ENCODE results near the gene SPATA16. TPM values are rescaled to one million over a fixed set of nuclear protein-coding genes. Genes with fewer than 3 reads are reported as not detected.

SPATA16 gene
- polyA plus RNA-seq, 1 donor from 2014 or later = not detected

GRCh38 chr3:172869784-172870518, 271.1 kb downstream of the SPATA16 start:
- no peaks in the 10 kb centered on the region for H3K27me3 ChIP-seq (ENCODE audit: insufficient read depth, low read depth, low read length)
- no peaks in the 10 kb centered on the region for H3K9me2 ChIP-seq (ENCODE audit: insufficient read depth, low read length)
- no peak for TF ChIP-seq MXI1 (conservative IDR thresholded peaks at IDR 0.05; ENCODE audit: poor library complexity, severe bottlenecking)
- no peak for TF ChIP-seq SMC3 (conservative IDR thresholded peaks at IDR 0.05; ENCODE audit: poor library complexity)
- no peak for TF ChIP-seq RAD21 (conservative IDR thresholded peaks at IDR 0.05)
- no peak for TF ChIP-seq EP300 (conservative IDR thresholded peaks at IDR 0.05; ENCODE audit: poor library complexity, severe bottlenecking)
- TF ChIP-seq EZH2 (IDR thresholded peaks at IDR 0.05; ENCODE audit: borderline replicate concordance, insufficient read depth, low read length, poor library complexity, severe bottlenecking) = no peak
- TF ChIP-seq CTCF (IDR thresholded peaks at IDR 0.05; ENCODE audit: poor library complexity, severe bottlenecking) = no peak
- TF ChIP-seq REST (IDR thresholded peaks at IDR 0.05; ENCODE audit: borderline replicate concordance) = no peak
- TF ChIP-seq TAF1 (IDR thresholded peaks at IDR 0.05; ENCODE audit: low read depth) = no peak
- TF ChIP-seq POLR2AphosphoS5 (IDR thresholded peaks at IDR 0.05) = no peak
- H3K9ac ChIP-seq (ENCODE audit: low read length) = no peak overlapping the region
- no peaks in the 10 kb centered on the region for H3K36me3 ChIP-seq (ENCODE audit: insufficient read depth, low read length)
- no peaks in the 10 kb centered on the region for H3K9me3 ChIP-seq (ENCODE audit: low read length)
- H3F3A ChIP-seq (ENCODE audit: insufficient read depth, low read length, poor library complexity, severe bottlenecking) = no peaks in the 10 kb centered on the region
- no peak overlapping the region for H2AFZ ChIP-seq (ENCODE audit: low read depth, low read length)
- no peak overlapping the region for H3K4me3 ChIP-seq (ENCODE audit: low read length)
- H3K79me2 ChIP-seq (replicated peaks; ENCODE audit: insufficient read depth, low read length) = no peaks in the 10 kb centered on the region
- no peak overlapping the region for H3K4me2 ChIP-seq (ENCODE audit: low read length)
- H4K20me1 ChIP-seq (ENCODE audit: insufficient read depth) = no peaks in the 10 kb centered on the region
- H3K27ac ChIP-seq (ENCODE audit: low read length) = no peak overlapping the region

GRCh38 chr3:172869368-172869771, 271.7 kb downstream of the SPATA16 start:
- TF ChIP-seq EP300 (conservative IDR thresholded peaks at IDR 0.05; ENCODE audit: poor library complexity, severe bottlenecking) (no peak), TAF1 (IDR thresholded peaks at IDR 0.05; ENCODE audit: low read depth) (no peak), RAD21 (conservative IDR thresholded peaks at IDR 0.05) (no peak), REST (IDR thresholded peaks at IDR 0.05; ENCODE audit: borderline replicate concordance) (no peak), SMC3 (conservative IDR thresholded peaks at IDR 0.05; ENCODE audit: poor library complexity) (no peak), POLR2AphosphoS5 (IDR thresholded peaks at IDR 0.05) (no peak), EZH2 (IDR thresholded peaks at IDR 0.05; ENCODE audit: borderline replicate concordance, insufficient read depth, low read length, poor library complexity, severe bottlenecking) (no peak), MXI1 (conservative IDR thresholded peaks at IDR 0.05; ENCODE audit: poor library complexity, severe bottlenecking) (no peak), CTCF (IDR thresholded peaks at IDR 0.05; ENCODE audit: poor library complexity, severe bottlenecking) (no peak)
- Histone ChIP-seq H3K36me3 (ENCODE audit: insufficient read depth, low read length) (no peaks in the 10 kb centered on the region), H3K9me2 (ENCODE audit: insufficient read depth, low read length) (no peaks in the 10 kb centered on the region), H3K9me3 (ENCODE audit: low read length) (no peaks in the 10 kb centered on the region), H3K27me3 (ENCODE audit: insufficient read depth, low read depth, low read length) (no peaks in the 10 kb centered on the region), H3K79me2 (replicated peaks; ENCODE audit: insufficient read depth, low read length) (no peaks in the 10 kb centered on the region), H3K4me3 (ENCODE audit: low read length) (no peak overlapping the region), H3F3A (ENCODE audit: insufficient read depth, low read length, poor library complexity, severe bottlenecking) (no peaks in the 10 kb centered on the region), H3K4me2 (ENCODE audit: low read length) (no peak overlapping the region), H3K27ac (ENCODE audit: low read length) (no peak overlapping the region), H3K9ac (ENCODE audit: low read length) (no peak overlapping the region), H4K20me1 (ENCODE audit: insufficient read depth) (no peaks in the 10 kb centered on the region), H2AFZ (ENCODE audit: low read depth, low read length) (no peak overlapping the region)

Measured in neural cell (in vitro differentiated cells).